Coronary artery (tissue), 2 donors: Measurements from ENCODE around the gene WDR76.

Source experiments
- DNase-seq: peaks from one replicate; pipeline ENCODE4 v3.0.0-alpha.2; 2017; ENCODE audit warnings: low spot score
- H3K27ac ChIP-seq, 2 donors: fragments of 200-600 bp; sonication (generic); one replicate each; pipeline ENCODE4 v1.5.1; 2016 to 2019
- H3K4me3 ChIP-seq: fragments of 200-600 bp; sonication (generic); 2 replicates; pipeline ENCODE4 v1.5.1; 2016; ENCODE audit warnings: mild to moderate bottlenecking, moderate library complexity
- TF ChIP-seq, protein P1 (sequence below): fragments of 200-600 bp; sonication (generic); IDR thresholded peaks from one replicate; pipeline ENCODE4 v1.5.1; 2019; ENCODE audit warnings: antibody characterized with exemption

WDR76 gene

GRCh38 chr15:43895586-43895985 lies 68.8 kb downstream of the WDR76 start:
- TF ChIP-seq, protein P1, sequence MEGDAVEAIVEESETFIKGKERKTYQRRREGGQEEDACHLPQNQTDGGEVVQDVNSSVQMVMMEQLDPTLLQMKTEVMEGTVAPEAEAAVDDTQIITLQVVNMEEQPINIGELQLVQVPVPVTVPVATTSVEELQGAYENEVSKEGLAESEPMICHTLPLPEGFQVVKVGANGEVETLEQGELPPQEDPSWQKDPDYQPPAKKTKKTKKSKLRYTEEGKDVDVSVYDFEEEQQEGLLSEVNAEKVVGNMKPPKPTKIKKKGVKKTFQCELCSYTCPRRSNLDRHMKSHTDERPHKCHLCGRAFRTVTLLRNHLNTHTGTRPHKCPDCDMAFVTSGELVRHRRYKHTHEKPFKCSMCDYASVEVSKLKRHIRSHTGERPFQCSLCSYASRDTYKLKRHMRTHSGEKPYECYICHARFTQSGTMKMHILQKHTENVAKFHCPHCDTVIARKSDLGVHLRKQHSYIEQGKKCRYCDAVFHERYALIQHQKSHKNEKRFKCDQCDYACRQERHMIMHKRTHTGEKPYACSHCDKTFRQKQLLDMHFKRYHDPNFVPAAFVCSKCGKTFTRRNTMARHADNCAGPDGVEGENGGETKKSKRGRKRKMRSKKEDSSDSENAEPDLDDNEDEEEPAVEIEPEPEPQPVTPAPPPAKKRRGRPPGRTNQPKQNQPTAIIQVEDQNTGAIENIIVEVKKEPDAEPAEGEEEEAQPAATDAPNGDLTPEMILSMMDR: no peak
- DNase-seq: no peak
- H3K27ac ChIP-seq: no peak overlapping the region
- no peak overlapping the region for H3K4me3 ChIP-seq

DNA sequence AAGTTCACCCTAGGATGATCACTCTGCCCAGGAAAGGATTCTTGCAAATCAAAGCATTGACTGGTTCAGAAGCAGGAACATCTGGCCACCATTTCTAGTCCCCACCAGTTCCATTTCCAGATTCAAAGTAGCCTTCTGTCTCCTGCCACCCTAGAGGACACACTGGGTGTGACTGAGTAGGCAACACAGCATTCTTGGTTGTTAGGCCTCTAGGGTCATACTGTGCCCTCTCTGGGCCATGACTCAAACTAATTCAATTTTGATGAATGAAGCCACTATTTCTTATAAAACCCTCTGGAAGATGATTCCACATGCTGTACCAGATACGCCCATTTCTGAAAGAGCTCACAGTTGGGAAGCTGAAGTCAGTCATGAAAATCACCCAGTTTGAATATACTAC lies 69.7 kb downstream of the WDR76 start:
- no peak overlapping the region for H3K4me3 ChIP-seq
- H3K27ac ChIP-seq: no peak overlapping the region
- no peak for DNase-seq
- TF ChIP-seq, protein P1: no peak

DNA sequence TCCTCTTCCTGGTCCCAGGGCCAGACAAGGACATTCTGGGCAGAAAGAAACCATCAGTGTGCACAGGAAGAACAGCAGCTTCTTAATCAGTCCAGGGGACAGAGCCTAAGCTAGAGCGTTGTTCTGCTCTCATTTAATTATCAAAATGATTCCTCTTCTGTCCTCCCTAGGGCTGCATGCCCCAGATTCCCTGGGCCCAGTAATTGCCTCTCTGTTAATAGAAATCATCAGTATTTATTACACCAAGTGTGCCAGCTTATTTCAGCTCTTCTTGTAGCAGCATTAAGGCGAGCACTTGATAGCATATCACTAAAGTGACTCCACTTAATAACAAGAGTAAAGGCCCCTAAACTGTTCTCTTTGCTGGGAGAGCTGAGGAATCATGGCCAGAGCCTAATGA lies 72.1 kb downstream of the WDR76 start:
- Histone ChIP-seq H3K4me3 (no peak overlapping the region), H3K27ac (no peak overlapping the region)
- DNase-seq: no peak
- TF ChIP-seq, protein P1: no peak

GRCh38 chr15:43899928-43900327 lies 73.1 kb downstream of the WDR76 start:
- TF ChIP-seq, protein P1: no peak
- Histone ChIP-seq H3K4me3 (no peak overlapping the region), H3K27ac (no peak overlapping the region)
- DNase-seq: no peak

DNA sequence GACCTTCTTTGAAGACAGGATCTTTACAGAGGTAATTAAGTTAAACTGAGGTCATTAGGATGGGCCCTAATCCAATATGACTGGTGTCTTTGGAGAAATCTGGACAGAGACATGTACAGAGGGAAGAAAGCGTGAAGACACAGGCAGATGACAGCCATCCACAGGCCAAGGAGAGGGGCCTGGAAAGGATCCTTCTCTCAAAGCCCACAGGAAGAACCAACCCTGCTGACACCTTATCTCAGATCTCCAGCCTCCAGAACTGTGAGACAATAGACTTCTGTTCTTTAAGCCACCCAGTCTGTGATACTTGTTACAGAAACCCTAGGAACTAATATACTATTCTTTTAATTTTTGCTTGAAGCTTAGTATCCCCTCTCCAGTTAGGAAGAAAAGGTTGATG lies 74.2 kb downstream of the WDR76 start:
- DNase-seq: no peak

DNA sequence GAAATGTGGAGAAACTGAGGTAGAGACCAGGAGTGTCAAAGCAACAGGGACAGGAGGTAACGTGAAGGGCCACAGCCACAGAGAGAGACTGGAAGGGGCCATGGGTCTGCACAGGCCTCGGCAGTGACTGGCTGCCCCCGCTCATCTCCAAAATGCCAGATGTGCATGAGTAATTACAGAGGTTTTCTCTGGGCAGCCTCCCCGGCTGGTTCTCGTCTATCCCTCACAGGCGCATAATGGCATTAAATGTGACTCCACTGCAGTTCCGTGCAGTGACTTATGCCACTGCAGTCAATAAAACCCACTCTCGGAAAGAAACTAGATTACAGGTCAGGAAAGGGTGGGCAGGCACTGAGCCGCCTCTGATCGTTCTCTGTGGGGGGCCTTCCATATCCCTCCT lies 74.7 kb downstream of the WDR76 start:
- no peak overlapping the region for H3K4me3 ChIP-seq
- no peak for DNase-seq
- TF ChIP-seq, protein P1: no peak
- no peak overlapping the region for H3K27ac ChIP-seq

More for the DNA sequence above, 74.2 kb downstream of the WDR76 start:
- Histone ChIP-seq H3K27ac (no peak overlapping the region), H3K4me3 (no peak overlapping the region)
- TF ChIP-seq, protein P1: no peak

- H3K4me3 ChIP-seq: no peak overlapping the region
- DNase-seq: no peak
- H3K27ac ChIP-seq: no peak overlapping the region
- TF ChIP-seq, protein P1: peak; percentile 84
These were observed 77.1 kb downstream of the WDR76 start for GRCh38 chr15:43903864-43904290.
